ENCODE data around the gene ZSCAN1. TPM values are rescaled to one million over a fixed set of nuclear protein-coding genes. Genes with fewer than 3 reads are reported as not detected.

Gene ZSCAN1
- total RNA-seq, 1 experiment from 2014 or later, result 1.3 TPM

DNA sequence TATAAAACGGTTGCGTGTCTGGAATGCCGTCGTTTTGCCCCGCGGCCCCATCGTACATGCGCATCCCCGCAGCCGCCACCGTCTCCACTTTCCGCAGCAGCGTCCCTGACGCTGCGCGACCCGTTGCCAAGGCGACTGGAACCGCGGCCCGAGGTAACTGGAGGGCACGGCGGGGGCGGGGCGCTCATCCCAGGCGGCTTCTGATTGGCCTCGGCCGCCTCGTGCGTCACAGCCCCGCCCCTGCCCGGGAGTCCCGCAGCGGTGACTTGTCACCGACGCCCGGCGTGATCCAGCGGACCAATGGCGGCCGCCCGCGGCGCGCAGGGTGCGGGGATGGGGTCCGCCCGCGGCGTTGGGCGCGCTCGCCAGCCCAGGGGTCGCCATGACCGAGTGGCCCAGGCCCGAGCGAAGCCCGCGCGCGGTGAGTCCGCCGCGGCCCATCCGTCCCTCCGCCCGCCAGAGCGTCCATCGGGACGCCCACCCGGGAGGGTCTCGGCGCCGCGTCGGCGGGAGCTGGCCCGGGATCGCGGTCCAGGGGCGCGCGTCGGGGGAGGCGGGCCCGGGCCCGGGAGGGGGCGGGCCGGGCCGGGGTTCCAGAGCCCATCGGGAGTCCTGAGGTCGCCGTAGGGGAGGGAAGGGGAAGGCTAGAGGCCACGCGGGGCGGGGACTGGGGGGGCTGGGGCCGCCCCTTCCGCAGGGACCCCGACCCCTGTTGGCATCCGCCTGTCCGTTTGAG, at the start of gene ZSCAN1 (continued):
- TF ChIP-seq, protein P1, sequence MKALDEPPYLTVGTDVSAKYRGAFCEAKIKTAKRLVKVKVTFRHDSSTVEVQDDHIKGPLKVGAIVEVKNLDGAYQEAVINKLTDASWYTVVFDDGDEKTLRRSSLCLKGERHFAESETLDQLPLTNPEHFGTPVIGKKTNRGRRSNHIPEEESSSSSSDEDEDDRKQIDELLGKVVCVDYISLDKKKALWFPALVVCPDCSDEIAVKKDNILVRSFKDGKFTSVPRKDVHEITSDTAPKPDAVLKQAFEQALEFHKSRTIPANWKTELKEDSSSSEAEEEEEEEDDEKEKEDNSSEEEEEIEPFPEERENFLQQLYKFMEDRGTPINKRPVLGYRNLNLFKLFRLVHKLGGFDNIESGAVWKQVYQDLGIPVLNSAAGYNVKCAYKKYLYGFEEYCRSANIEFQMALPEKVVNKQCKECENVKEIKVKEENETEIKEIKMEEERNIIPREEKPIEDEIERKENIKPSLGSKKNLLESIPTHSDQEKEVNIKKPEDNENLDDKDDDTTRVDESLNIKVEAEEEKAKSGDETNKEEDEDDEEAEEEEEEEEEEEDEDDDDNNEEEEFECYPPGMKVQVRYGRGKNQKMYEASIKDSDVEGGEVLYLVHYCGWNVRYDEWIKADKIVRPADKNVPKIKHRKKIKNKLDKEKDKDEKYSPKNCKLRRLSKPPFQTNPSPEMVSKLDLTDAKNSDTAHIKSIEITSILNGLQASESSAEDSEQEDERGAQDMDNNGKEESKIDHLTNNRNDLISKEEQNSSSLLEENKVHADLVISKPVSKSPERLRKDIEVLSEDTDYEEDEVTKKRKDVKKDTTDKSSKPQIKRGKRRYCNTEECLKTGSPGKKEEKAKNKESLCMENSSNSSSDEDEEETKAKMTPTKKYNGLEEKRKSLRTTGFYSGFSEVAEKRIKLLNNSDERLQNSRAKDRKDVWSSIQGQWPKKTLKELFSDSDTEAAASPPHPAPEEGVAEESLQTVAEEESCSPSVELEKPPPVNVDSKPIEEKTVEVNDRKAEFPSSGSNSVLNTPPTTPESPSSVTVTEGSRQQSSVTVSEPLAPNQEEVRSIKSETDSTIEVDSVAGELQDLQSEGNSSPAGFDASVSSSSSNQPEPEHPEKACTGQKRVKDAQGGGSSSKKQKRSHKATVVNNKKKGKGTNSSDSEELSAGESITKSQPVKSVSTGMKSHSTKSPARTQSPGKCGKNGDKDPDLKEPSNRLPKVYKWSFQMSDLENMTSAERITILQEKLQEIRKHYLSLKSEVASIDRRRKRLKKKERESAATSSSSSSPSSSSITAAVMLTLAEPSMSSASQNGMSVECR (CRISPR knock-in tag; IDR thresholded peaks at IDR 0.05; ENCODE audit: borderline replicate concordance), result peak; percentile 19; the same call in 1 of the 2 replicates
- no peak for TF ChIP-seq MXD4 (CRISPR knock-in tag; IDR thresholded peaks at IDR 0.05; ENCODE audit: borderline replicate concordance)
- no peak for TF ChIP-seq ESRRA (CRISPR knock-in tag; IDR thresholded peaks at IDR 0.05; ENCODE audit: borderline replicate concordance)
- peak; percentile 83 for TF ChIP-seq ZNF423 (CRISPR knock-in tag; IDR thresholded peaks at IDR 0.05)
- peak; percentile 50; the same call in 1 of the 2 replicates for TF ChIP-seq CREM (CRISPR knock-in tag; IDR thresholded peaks at IDR 0.05)
- no peak for TF ChIP-seq RELA (CRISPR knock-in tag; IDR thresholded peaks at IDR 0.05; ENCODE audit: borderline replicate concordance)
- TF ChIP-seq, protein P2, sequence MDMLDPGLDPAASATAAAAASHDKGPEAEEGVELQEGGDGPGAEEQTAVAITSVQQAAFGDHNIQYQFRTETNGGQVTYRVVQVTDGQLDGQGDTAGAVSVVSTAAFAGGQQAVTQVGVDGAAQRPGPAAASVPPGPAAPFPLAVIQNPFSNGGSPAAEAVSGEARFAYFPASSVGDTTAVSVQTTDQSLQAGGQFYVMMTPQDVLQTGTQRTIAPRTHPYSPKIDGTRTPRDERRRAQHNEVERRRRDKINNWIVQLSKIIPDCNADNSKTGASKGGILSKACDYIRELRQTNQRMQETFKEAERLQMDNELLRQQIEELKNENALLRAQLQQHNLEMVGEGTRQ (CRISPR knock-in tag; IDR thresholded peaks at IDR 0.05), result peak; percentile 54
- no peak for TF ChIP-seq NFE2L1 (CRISPR knock-in tag; IDR thresholded peaks at IDR 0.05)
- TF ChIP-seq TP53 (CRISPR knock-in tag; IDR thresholded peaks at IDR 0.05), result peak; percentile 71

GRCh38 chr19:57992841-57993240, 41.0 kb upstream of the ZSCAN1 start:
- H3K27ac Mint-ChIP-seq, result no peak overlapping the region
- ChIA-PET POLR2A (no interaction called here), CTCF (no interaction called here)
- H3K9me3 Mint-ChIP-seq, result peaks cover 33% of the 10 kb centered on the region
- TF ChIP-seq CREM (CRISPR knock-in tag; IDR thresholded peaks at IDR 0.05) (no peak), TP53 (CRISPR knock-in tag; IDR thresholded peaks at IDR 0.05) (no peak), SP1 (CRISPR knock-in tag; conservative IDR thresholded peaks at IDR 0.05) (no peak), GRHL2 (CRISPR knock-in tag; IDR thresholded peaks at IDR 0.05; ENCODE audit: insufficient replicate concordance, severe bottlenecking) (no peak), ATF2 (CRISPR knock-in tag; IDR thresholded peaks at IDR 0.05; ENCODE audit: borderline replicate concordance, low read depth) (no peak), IRF2 (CRISPR knock-in tag; IDR thresholded peaks at IDR 0.05; ENCODE audit: borderline replicate concordance, low read depth) (no peak), ZNF416 (CRISPR knock-in tag; IDR thresholded peaks at IDR 0.05) (no peak)
- TF ChIP-seq, protein P3, sequence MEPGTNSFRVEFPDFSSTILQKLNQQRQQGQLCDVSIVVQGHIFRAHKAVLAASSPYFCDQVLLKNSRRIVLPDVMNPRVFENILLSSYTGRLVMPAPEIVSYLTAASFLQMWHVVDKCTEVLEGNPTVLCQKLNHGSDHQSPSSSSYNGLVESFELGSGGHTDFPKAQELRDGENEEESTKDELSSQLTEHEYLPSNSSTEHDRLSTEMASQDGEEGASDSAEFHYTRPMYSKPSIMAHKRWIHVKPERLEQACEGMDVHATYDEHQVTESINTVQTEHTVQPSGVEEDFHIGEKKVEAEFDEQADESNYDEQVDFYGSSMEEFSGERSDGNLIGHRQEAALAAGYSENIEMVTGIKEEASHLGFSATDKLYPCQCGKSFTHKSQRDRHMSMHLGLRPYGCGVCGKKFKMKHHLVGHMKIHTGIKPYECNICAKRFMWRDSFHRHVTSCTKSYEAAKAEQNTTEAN (CRISPR knock-in tag; IDR thresholded peaks at IDR 0.05), result no peak
- no peaks in the 10 kb centered on the region for H3K27me3 Mint-ChIP-seq (ENCODE audit: low read depth)
- no peaks in the 10 kb centered on the region for H3K4me1 Mint-ChIP-seq
- ATAC-seq (no peak), DNase-seq (ENCODE audit: low spot score) (no peak)
- no peak overlapping the region for H3K4me3 Mint-ChIP-seq
- peaks cover 75% of the 10 kb centered on the region for H3K36me3 Mint-ChIP-seq
